Vagina (tissue), 2 donors: ENCODE results near the gene E2F8. TPM values are rescaled to one million over a fixed set of nuclear protein-coding genes. Genes with fewer than 3 reads are reported as not detected.

Source experiments
- DNase-seq, 2 donors: peaks; one replicate each; pipeline ENCODE4 v3.0.0-alpha.2; 2017; ENCODE audit errors: extremely low spot score in 2 of 2
- H3K27ac ChIP-seq: fragments of 200-600 bp; sonication (generic); one replicate; pipeline ENCODE4 v1.5.1; 2019
- H3K27me3 ChIP-seq: fragments of 200-600 bp; sonication (generic); one replicate; pipeline ENCODE4 v1.5.1; 2019
- H3K36me3 ChIP-seq, 2 donors: fragments of 200-600 bp; sonication (generic); one replicate each; pipeline ENCODE4 v1.5.1; 2017 to 2019
- H3K4me1 ChIP-seq: fragments of 200-600 bp; sonication (generic); one replicate; pipeline ENCODE4 v1.5.1; 2019
- H3K4me3 ChIP-seq, 2 donors: fragments of 200-600 bp; sonication (generic); 1 replicate in 1 of 2; 2 replicates in 1 of 2; pipeline ENCODE4 v1.5.1; 2016 to 2019
- H3K9me3 ChIP-seq: fragments of 200-600 bp; sonication (generic); one replicate; pipeline ENCODE4 v1.5.1; 2019
- CTCF ChIP-seq, 3 experiments: fragments of 450-650 bp in 2 of 3; fragments of 200-600 bp in 1 of 3; sonication (generic) in 1 of 3; IDR thresholded peaks; one replicate each; pipeline ENCODE4 v1.5.1; 2017 to 2019; ENCODE audit warnings: antibody characterized with exemption in 3 of 3, mild to moderate bottlenecking in 2 of 3, moderate library complexity in 2 of 3
- POLR2A ChIP-seq, 2 donors: fragments of 450-650 bp; IDR thresholded peaks; one replicate each; pipeline ENCODE4 v1.6.1; 2017; ENCODE audit warnings: antibody characterized with exemption in 2 of 2, mild to moderate bottlenecking in 2 of 2, moderate library complexity in 2 of 2
- POLR2AphosphoS5 ChIP-seq, 2 donors: sonication (generic); formaldehyde crosslinking; IDR thresholded peaks; one replicate each; pipeline ENCODE4 v1.9.0; 2017; ENCODE audit warnings: antibody characterized with exemption in 2 of 2, mild to moderate bottlenecking in 2 of 2, low read depth in 1 of 2; ENCODE audit not compliant: insufficient read depth in 1 of 2
- intact Hi-C: fragments of 100-400 bp; cut with DNase I; formaldehyde crosslinking; loops from one replicate; pipeline ENCODE4 v1.15.1; 2023
- total RNA-seq: library from RNA; depleted of rRNA; stranded (reverse); fragments of >200 nt; gene quantifications from one replicate; pipeline ENCODE4 v1.2.3, GENCODE V29; 2016

E2F8 gene
- total RNA-seq, 1 donor from 2014 or later = 4.2 TPM

- peaks cover 0 to 4% of the 10 kb centered on the region in 2 donors for H3K36me3 ChIP-seq
- H3K27me3 ChIP-seq = no peaks in the 10 kb centered on the region
- DNase-seq = no peak
- H3K9me3 ChIP-seq = no peaks in the 10 kb centered on the region
- H3K4me3 ChIP-seq = no peak overlapping the region
- no peak overlapping the region for H3K27ac ChIP-seq
- TF ChIP-seq POLR2A (IDR thresholded peaks at IDR 0.05) (no peak), POLR2AphosphoS5 (IDR thresholded peaks at IDR 0.05; ENCODE audit: insufficient read depth in 1 of 2, low read depth in 1 of 2) (no peak), CTCF (IDR thresholded peaks at IDR 0.05) (no peak)
- H3K4me1 ChIP-seq = no peaks in the 10 kb centered on the region
- intact Hi-C loops = no loop called here
Measured at GRCh38 chr11:19181531-19182261, 59.0 kb downstream of the E2F8 start.

- H3K4me1 ChIP-seq = no peaks in the 10 kb centered on the region
- TF ChIP-seq CTCF (IDR thresholded peaks at IDR 0.05) = no peak
- TF ChIP-seq POLR2AphosphoS5 (IDR thresholded peaks at IDR 0.05; ENCODE audit: insufficient read depth in 1 of 2, low read depth in 1 of 2) = no peak
- TF ChIP-seq POLR2A (IDR thresholded peaks at IDR 0.05) = no peak
- no peak overlapping the region for H3K4me3 ChIP-seq
- intact Hi-C loops = no loop called here
- H3K9me3 ChIP-seq = no peaks in the 10 kb centered on the region
- H3K27me3 ChIP-seq = no peaks in the 10 kb centered on the region
- DNase-seq = no peak
- no peak overlapping the region for H3K27ac ChIP-seq
- H3K36me3 ChIP-seq = peaks cover 0 to 30% of the 10 kb centered on the region in 2 donors
Measured at GRCh38 chr11:19176629-19177186, 64.0 kb downstream of the E2F8 start.

Other genes with a start within 250 kb of the E2F8 start
- gene MRGPRX2, start 180.2 kb downstream of the E2F8 start, total RNA-seq = not detected
- gene ZDHHC13, start 123.8 kb downstream of the E2F8 start, total RNA-seq = 22.6 TPM
- gene CSRP3, start 39.0 kb downstream of the E2F8 start, total RNA-seq = not detected